Activated CD4-positive, alpha-beta T cell treated with anti-CD3 and anti-CD28 coated beads for 1 hour (primary cell): ENCODE data around the gene NCEH1.
"Not testable (repeated sequence)": the region's sequence is repeated elsewhere in the genome, so short reads cannot be mapped to it uniquely, and the experiment has no call there.

Source experiments
- DNase-seq: peaks from one replicate; pipeline ENCODE4 v3.0.0-alpha.2; 2020

NCEH1 gene

DNA sequence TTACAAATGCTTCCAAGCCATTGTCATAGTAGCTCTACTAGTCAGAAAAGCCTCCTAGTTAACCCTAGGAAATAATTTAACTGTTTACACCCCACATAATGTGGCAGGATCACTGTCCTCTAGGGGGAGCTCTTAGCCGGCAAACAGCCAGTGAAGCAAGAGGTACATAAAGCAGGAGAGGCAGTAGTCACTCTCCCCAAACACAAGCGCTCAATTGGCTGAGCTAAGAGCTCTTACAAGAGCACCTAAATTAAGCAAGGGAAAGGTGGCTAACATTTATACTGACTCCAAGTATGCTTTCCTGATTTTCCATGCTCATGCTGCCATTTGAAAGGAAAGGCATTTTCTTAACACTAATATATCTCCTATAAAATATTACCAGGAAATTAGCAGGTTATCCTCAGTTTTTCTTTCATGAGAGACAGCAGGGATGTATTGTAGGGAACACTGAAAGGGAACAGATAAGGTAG lies 37.6 kb downstream of the NCEH1 start:
- peak; percentile 14 for DNase-seq

GRCh38 chr3:172669021-172669420 lies 41.8 kb downstream of the NCEH1 start:
- DNase-seq, result no peak

- DNase-seq, result peak; percentile 60
Observed at GRCh38 chr3:172666873-172667694, 43.8 kb downstream of the NCEH1 start.

- no peak for DNase-seq
Observed at GRCh38 chr3:172666181-172666872, 44.5 kb downstream of the NCEH1 start.

DNA sequence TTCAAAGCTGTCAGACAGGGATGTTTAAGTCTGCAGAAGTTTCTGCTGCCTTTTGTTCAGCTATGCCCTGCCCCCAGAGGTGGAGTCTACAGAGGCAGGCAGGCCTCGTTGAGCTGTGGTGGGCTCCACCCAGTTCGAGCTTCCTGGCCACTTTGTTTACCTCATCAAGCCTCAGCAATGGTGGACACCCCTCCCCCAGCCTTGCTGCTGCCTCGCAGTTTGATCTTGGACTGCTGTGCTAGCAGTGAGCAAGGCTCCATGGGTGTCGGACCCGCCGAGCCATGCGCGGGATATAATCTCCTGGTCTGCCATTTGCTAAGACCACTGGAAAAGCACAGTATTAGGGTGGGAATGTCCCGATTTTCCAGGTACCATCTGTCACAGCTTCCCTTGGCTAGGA lies 45.4 kb downstream of the NCEH1 start:
- DNase-seq, result not testable (repeated sequence)

DNA sequence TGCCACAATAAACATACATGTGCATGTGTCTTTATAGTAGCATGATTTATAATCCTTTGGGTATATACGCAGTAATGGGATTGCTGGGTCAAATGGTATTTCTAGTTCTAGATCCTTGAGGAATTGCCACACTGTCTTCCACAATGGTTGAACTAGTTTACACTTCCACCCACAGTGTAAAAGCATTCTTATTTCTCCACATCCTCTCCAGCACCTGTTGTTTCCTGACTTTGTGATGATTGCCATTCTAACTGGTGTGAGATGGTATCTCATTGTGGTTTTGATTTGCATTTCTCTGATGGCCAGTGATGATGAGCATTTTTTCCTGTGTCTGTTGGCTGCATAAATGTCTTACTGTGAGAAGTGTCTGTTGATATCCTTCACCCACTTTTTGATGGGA lies 50.4 kb downstream of the NCEH1 start:
- DNase-seq, result not testable (repeated sequence)

DNA sequence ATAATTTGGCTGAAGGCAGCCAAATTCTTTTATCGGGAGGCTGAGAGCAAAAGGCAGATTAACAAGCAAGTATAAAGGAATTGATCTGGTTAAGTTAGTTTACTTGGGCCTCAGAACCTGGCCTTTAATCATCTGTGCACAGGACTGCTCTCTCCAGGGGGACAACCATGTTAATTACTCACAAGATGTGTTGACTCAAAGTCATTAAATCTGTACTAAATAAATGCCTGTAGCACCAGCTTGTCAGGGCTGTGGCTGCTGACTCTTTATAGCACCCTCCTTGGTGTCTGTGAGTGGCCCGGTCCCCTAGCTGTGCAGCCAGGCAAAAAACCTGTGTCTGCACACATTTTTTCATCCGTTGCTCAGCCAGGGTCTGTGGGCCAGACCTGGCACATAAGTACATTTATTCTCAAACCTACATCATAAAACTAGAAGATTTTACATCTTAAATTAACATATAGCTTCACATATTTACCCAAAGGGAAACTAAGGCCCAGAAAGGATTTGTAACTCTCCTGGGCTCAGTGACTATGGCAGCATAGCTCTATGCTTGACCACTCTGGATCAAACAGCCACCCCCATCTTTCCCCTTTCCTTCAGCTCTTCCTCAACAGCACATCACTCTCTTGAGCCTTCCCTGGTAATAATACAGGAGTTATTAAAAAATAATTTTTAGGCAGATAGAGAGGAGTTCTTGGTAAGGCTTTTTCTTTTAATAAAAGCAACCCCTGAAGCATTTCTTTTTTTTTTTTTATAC lies 51.4 kb downstream of the NCEH1 start:
- no peak for DNase-seq

- DNase-seq, result no peak
Observed at GRCh38 chr3:172658344-172659245, 52.3 kb downstream of the NCEH1 start.

DNA sequence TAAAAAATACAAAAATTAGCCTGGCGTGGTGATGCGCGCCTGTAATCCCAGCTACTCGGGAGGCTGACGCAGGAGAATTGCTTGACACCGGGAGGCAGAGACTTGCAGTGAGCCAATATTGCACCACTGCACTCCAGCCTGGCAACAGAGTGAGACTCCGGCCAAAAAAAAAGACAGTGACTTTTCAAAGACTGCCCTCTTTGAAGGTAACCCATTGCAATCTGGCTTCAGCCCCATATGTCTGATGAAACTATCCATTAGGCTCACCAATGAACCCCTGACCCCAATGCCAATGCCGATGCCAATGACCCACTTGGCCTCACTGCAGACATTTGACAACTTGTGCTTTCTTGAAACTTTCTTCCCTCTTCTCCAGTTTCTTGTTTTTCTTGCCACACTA lies 54.3 kb downstream of the NCEH1 start:
- no peak for DNase-seq

- DNase-seq, result no peak
Observed at GRCh38 chr3:172655388-172655787, 55.5 kb downstream of the NCEH1 start.

GRCh38 chr3:172654470-172654869 lies 56.4 kb downstream of the NCEH1 start:
- DNase-seq, result no peak

- DNase-seq, result no peak
Observed at GRCh38 chr3:172653004-172653572, 57.8 kb downstream of the NCEH1 start.

DNA sequence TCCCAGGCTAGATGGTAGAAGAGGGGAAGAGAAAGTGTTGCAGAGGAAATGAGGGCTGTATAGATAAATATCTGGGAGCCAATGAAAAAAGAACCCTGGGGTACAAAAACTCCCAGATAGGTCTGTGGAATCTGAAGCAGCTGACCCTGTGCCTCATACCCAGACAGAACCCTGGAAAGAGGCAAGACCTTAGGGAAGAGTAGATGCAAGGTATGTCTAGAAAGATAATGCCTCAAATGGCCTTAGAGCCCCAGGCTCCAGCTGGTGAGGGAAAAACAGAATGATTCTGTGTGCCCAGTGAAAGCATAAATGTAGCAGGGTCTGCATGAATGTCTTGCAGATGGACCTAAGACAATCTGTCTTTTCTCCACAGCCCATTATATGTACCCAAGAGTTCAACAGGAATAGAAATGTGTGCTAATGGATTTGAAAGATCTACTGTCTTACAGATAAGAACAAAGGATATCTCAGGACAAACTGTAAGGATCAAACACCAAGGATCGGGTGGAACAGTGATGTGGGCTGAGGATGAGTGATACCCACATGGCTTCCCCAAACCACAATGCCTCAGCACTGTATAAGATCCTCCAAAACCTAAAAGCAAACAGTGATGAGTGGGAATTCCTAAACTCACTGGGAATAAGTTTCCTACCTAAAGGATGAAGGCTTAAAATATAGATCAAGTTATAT lies 58.8 kb downstream of the NCEH1 start:
- no peak for DNase-seq

DNA sequence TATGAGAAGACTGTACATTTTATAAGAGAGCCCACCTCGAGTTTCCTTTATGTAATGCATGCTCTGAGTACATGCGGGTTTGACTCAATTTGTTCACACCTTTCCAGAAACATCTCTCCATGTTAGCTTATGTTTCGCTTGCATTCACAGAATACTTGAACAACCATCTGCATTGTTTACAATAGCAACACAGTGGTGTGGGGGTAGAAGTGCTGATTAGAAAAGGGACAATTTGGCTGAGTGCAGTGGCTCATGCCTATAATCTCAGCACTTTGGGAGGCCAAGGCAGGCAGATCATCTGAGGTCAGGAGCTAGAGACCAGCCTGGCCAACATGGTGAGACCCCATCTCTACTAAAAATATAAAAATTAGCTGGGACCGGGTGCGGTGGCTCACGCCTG lies 60.9 kb downstream of the NCEH1 start:
- no peak for DNase-seq

DNA sequence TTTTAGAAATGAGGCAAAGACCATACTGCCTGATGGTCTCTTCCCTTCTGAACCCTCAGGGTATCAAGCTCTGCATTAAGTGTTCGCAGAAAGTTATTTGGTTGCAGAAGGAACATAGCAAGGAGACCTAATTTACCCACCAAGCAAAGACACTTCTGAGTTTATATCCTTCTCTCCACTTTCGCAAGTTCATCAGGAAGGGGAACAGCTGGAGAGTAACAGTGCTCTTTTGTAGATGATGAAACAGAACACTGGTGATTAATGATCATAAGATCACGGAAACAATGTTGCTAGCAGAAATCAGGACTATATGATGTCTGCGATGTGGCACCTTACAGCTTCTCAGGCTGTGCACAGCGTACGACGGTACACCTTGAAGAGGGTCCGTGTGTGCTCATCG lies 62.1 kb downstream of the NCEH1 start:
- DNase-seq, result no peak

DNA sequence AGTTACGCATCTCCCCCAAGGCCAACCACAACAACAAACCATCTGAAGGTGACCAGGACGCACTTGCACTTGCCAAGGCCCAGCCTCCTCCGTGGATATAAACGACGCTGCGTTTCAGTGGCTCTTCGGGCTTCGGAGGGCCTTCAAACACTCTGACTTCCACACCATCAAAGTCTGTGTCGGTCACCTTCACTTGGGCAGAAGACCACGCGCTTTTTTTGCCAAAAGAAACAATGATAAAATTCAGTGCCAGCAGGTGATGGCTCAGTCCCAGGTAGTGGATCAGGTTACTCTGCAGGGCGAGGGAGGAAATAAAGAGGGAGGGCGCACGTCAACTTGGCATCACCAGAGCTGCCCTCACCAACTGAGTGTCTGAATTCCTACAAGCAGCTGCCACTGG lies 63.0 kb downstream of the NCEH1 start:
- no peak for DNase-seq

DNA sequence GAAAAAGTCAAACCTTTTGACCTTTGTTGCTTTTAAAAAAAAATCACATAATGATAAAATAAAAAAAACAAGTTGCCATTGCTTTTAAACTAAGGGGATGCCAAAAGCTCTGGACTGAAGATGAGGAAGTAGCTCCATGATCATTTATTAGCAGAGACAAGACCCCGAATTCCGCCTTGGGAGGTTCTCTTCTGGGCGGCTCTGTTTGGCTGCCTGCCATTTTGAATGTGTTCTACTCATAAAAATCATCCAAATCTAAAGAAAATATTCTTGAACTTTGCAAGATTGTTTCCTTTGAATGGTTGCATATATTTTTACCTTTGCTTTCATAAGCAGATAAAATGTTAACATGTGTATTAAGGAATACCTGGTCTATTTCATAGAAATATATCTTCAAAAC lies 63.8 kb downstream of the NCEH1 start:
- DNase-seq, result no peak

GRCh38 chr3:172646439-172647015 lies 64.3 kb downstream of the NCEH1 start:
- no peak for DNase-seq

DNA sequence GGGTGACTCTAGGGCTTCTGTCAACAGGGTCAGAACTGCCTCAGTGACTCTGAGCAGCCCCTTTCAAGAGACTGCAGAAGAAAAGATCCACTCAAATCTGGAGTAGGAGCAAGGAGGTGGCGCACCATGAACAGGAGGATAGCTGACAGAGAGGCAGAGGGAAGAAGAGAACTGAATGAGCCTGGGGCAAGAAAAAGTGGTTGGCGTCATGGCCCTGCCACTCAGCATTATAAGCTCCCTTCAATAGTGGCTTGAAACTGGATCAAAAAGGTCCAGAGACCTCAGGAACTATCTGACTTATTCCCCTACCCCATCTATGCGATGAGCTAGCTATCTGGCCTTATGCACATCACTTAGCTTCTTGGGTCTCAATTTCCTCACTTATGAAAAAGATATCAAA lies 66.6 kb downstream of the NCEH1 start:
- no peak for DNase-seq

DNA sequence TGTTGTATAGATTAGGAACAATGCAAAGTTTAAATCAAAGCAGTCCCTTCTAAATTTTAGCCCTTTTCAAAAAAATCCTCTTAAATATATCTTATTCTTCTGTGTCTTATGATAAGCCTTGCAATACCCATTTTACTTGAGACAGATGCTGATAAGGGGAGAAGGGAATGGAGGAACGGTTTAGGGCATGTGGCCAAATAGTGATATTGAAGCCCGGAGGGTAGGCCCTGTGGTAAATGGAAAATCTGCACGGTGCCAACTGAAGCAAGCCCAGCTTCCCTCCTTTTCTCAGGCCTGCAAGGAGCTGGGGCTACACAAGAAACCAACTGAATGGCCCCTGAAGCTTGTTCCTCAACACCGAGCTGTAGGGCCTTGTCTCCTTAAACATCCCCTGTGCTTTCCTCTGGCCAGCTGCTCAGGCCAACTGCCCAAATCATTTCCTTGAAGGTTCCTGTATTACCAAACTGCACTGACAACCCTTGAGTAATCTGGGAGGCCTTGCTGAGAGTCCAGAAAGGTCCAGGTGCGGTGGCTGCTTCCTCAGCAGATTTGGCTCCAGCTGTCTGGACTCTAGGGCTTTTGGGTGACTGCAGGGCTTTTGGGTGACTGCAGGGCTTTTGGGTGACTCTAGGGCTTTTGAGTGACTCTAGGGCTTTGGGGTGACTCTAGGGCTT lies 67.2 kb downstream of the NCEH1 start:
- no peak for DNase-seq

DNA sequence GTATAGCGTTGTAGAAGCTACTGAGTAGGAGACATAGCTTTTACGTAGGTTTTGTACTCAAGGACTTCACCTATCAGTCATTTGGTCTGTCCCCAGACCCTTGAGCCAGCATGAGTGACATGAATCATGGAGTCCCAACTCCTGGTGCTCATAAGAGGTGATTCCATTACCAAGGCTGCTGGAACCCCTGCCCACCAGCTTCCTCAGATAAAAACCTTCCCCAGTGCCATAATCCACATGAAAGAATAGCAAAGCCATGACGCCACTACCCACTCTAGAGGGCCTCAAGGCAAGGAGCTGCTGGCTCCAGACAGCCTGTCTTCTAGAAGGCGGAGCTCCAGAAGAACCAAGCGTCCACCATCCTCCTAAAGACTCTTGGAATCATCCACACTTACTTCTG lies 69.6 kb downstream of the NCEH1 start:
- no peak for DNase-seq
